NCI-H2029 treated with DMSO at 0.1 percent for 48 hours (cell line): ENCODE results near the gene LSM4.

ENCODE experiments used
- DNase-seq: peaks from one replicate; lab custom pipeline; 2025; lab: John Stamatoyannopoulos, UW

Gene LSM4

GRCh38 chr19:18310966-18311365 is 11.9 kb downstream of the LSM4 start:
- no peak for DNase-seq

DNA sequence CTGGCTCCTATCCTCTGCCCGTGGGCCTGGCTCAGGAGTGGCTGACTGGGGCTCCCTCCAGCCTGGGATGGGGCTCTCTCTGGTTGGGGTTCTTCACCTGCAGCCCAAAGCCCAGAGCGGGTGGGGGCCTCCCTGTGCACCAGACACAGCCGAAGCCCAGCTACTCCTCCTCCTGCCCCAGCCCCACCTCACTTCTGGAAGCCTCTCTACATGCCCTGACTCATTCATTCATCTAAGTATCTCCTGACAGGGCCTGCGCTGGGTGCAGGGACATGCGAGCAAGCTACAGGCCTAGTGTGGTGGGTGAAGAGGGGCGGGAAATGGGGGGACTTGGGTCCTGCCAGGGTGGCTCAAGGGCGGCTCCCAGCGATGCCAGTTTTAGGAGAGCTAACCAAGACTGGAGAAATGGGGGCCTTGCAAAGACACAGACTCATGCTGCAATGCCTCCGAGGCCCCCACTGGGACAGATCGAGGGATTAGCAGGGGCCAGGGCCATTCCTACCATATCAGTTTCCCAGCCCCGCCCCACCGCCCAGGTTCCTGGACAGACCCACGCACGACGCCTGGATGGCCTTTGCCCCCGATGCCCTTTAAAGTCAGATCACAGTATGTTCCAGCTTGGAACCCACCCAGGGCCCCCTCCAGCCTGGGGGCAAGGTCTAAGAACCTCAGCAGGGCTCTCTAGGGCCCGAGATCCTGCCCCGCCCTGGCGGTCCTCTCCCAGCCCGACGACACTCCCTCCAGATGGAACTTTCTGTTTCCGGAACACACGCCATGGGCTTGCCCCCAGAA is 12.6 kb downstream of the LSM4 start:
- DNase-seq, result no peak

DNA sequence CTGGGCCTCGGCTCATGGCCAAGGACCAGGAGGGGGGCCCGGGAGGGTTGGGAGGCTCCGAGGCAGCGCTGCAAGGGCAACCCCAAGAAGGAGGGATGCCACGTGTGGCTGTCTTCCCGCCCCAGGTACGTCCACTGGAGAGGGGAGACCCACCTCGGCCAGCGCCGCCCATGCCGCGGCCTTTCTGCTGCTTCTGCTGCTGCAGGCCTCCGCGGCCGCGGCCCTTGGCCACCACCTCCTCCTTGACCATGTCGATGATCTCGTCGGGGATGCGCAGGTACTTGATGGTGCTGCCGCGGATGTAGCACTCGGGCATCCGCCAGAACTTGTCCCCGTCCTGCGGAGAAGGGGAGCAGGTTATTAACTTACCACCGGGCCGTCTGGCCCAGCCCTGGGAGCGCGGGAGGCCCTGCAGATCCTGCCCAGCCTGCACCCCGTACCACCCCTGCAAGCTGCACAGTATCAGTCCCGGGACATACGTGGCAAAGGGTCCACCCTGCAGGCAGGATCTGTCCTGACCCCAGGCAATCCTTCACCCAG is 13.3 kb downstream of the LSM4 start:
- DNase-seq, result no peak

- no peak for DNase-seq
Measured at GRCh38 chr19:18308948-18309325, 13.9 kb downstream of the LSM4 start.

DNA sequence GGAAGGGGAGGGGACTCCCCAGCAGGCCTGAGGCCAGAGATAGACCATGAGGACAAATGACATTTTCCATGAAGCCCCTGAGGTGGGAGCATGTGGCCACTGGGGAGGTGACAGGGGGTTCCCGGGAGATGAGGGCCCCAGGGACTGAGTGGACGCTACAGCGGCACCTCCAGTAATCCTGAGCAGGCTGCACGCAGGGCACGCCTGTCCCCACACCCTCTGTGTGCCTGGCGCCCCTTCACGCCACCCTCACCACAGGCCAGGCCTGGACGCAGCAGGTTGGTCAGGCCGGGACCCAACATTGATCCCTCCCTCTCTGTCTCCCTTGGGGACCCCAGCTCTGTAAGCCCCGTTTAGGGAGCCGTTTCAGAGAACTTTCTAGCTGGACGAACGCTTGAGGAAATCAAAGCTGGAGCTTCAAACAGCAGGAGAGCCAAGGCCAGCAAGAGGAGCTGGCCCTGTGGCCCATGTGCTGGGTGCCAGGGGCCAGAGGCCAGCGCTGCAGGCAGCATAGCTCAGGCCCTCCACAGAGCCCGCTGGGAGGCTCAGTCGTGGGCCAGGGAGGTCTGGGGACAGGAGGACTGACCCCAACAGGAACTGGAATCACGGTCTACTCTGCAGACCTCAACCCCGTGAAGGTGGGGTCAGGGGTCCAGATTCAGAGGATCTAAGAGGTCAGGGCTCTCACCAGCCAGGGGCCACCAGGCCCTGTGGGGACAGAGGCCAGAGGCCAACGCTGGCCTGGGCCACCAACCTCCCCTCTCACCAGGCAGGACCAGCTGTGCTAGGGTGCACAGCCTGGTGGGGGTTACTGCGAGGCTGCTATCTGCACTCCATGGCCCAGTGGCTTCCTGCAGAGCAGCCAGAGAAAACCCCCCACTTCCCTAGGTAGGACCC is 14.6 kb downstream of the LSM4 start:
- no peak for DNase-seq

GRCh38 chr19:18307271-18307681 is 15.6 kb downstream of the LSM4 start:
- DNase-seq, result no peak

DNA sequence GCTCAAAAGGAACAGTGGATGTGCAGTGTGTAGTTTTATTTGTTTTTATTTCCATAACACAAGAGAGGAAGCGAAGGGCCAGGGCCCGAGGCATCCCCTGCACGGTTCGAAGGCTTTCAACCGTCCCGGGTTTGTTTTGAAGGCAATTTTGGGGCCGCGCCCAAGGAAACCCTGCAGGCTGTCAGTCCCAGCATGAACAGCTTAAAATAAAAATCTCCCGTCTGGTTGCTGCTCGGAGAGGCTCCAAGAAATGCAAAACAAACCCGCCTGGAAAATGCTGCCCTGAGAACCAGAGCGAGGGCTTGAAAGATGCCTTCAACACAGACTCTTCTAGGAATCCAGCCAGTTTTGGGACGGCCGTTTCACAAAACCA is 16.0 kb downstream of the LSM4 start:
- no peak for DNase-seq

GRCh38 chr19:18306209-18306887 is 16.5 kb downstream of the LSM4 start:
- no peak for DNase-seq

GRCh38 chr19:18304458-18305310 is 18.2 kb downstream of the LSM4 start:
- no peak for DNase-seq

DNA sequence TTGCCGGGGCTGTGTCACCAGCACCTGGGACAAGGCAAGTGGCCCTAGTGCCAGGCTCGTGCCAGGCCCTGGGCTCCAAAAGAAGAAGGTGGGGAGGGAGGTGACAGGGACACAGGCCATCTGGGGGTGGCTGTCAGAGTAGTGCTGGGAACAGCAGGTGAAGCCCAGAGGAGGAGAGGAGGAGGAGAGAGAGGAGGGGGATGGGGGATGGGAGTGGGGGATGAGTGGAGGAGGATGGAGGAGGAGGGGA is 18.7 kb downstream of the LSM4 start:
- no peak for DNase-seq

- DNase-seq, result no peak
Measured at GRCh38 chr19:18301718-18302111, 21.2 kb downstream of the LSM4 start.

GRCh38 chr19:18300930-18301717 is 21.8 kb downstream of the LSM4 start:
- no peak for DNase-seq

DNA sequence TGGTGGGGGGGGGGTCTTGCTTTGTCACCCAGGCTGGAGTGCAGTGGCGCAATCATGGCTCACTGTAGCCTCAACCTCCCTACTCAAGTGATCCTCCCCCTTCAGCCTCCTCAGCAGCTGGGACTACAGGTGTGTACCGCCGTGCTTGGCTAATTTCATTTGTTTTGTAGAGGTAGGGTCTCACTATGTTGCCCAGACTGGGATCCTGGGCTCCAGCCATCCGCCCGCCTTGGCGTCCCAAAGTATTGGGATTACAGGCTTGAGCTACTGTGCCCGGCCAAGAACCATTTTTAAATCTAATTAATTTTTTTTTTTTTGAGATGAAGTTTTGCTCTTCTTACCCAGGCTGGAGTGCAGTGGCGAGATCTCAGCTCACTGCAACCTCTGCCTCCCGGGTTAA is 23.2 kb downstream of the LSM4 start:
- no peak for DNase-seq

DNA sequence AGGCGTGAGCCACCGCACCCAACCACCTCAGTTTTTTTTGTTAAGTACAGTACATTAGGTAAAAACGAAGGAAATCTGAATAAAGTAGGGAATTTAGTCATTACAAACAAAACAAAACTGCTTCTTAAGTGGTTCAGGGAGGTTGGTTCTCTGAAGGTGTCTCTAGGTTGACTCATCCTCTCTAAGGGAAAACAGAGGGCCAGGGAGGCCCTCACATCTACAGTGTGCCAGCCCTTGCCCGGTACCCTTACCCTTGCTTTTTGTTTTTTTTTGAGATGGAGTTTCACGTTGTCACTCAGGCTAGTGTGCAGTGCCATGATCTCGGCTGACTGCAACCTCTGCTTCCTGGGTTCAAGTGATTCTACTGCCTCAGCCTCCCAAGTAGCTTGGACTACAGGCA is 24.3 kb downstream of the LSM4 start:
- DNase-seq, result no peak

DNA sequence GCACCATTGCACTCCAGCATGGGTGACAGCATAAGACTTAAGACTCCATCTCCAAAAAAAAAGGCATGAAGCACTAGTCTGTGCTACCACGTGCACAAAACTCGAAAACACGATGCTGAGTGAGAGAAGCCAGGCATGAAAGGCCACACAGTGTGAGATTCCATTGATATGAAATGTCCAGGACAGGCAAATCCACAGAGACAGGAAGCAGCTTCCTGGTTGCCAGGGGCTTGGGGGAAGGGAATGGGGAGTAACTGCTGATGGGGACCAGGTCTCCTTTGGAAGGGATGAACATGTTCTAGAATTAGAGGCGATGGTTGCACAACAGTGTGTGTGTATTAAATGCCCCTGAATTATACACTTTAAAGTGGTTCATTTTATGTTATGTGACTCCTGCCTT is 25.6 kb downstream of the LSM4 start:
- no peak for DNase-seq

GRCh38 chr19:18295034-18295451 is 27.8 kb downstream of the LSM4 start:
- no peak for DNase-seq

DNA sequence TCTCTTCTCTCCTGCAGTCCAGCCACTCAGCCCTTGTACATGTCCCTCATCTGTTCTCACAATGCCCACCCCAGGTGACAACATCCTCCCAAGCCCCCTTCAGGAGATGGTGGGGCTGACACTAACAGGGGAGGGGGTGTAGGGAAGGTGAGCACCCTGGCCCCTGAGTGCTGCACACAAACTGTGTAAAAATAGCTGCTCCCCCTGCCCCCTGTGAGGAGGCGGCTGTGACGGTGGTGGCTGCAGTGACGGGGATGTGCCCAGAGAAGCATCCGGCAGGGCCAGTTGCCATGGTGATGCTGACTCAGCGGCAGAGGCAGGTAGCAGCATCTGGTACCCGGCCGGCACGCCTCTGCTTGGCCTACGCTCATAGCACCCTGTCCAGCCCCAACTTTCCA is 28.4 kb downstream of the LSM4 start:
- DNase-seq, result no peak

DNA sequence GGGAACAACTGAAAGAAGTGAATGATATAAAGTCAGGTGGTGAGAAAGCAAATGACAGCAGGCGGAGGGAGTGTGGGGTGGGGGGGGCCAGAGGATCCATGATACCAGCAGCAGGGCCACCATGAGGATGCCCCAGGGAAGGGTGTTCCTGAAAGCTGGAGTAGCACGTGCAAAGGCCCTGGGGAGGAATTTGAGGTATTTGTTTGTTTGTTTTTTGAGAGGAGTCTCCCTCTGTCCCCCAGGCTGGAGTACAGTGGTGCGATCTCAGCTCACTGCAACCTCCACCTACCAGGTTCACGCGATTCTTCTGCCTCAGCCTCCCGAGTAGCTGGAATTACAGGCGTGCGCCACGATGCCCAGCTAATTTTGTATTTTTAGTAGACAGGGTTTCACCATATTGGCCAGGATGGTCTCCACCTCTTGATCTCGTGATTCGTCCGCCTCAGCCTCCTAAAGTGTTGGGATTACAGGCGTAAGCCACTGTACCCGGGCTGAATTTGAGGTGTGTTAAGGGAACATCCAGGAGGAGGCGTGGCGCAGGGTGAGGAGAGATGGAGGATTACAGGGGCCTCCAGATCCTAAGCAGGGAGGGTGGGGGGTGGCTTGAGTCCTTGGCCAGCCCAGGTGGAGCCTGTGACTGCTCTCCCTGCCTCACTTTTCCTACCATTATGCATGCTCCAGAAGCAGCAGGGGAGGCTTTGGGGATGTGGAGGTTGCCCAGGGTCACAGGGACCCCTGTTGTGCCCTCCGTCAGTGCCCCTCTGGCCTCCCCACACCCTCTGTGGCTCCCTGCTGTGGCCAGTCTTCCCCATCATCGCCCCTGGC is 29.0 kb downstream of the LSM4 start:
- no peak for DNase-seq

DNA sequence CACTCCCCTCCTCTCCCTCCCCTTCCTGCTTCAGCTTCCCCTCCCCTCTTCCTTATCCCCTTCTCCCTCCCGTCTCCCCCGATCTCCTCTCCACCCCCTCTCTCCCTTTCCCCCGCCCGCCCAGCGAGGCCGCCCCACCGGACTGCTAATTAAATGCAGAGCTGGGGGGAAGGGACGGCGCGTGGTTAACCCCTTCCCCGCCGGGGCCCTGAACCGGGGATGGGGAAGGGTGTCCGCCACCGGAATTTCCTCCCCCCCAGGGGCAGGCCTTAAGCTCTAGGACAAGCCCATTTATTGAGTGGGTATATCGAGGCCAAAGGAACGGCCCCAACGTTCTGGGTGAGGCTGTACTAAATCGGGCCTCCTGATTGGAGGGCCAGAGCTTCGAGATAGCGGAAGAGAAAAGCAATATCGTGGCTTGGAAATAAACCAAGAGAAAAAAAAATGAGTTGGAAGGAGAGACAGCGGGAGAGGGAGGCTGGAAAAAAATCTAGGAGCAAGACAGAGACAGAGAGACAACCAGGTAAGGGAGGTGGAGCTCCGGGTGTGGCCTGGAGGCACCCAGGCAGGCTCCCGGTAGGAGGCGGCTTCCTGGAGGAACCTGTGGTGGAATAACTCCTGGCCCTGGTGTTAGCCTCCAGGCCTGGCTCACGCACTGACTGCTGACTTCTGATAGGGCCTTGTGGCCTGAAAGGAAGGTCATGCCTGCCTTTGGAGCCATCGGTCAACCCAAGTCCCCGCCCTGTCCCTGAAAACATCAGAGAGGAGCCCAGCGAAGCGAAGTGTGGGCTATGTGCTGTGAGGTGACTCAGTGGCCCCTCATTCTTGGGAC is 29.9 kb downstream of the LSM4 start:
- DNase-seq, result peak; percentile 37
